H9 (cell line): ENCODE measurements around the gene TAT. TPM values are rescaled to one million over a fixed set of nuclear protein-coding genes. Genes with fewer than 3 reads are reported as not detected.

Experiments used
- DNase-seq: peaks from one replicate; pipeline ENCODE4 v3.0.0-alpha.2; 2017
- H2AFZ ChIP-seq: one replicate; pipeline ENCODE4 v1.6.1; 2013; ENCODE audit warnings: mild to moderate bottlenecking, low read length, control low read depth, moderate library complexity
- H2AK5ac ChIP-seq: 2 replicates; pipeline ENCODE4 v1.6.1; 2013; ENCODE audit warnings: low read length, control low read depth, mixed read lengths; ENCODE audit not compliant: insufficient read length
- H2BK120ac ChIP-seq: one replicate; pipeline ENCODE4 v1.6.1; 2013; ENCODE audit warnings: low read depth, mild to moderate bottlenecking, low read length, control low read depth, inconsistent platforms; ENCODE audit not compliant: poor library complexity, severe bottlenecking
- H2BK12ac ChIP-seq: 2 replicates; pipeline ENCODE4 v1.6.1; 2013; ENCODE audit warnings: low read length, control low read depth, mixed read lengths, low read depth; ENCODE audit not compliant: insufficient read length
- H2BK15ac ChIP-seq: 2 replicates; pipeline ENCODE4 v1.6.1; 2013; ENCODE audit warnings: low read depth, low read length, control low read depth
- H2BK20ac ChIP-seq: one replicate; pipeline ENCODE4 v1.6.1; 2013; ENCODE audit warnings: low read depth, mild to moderate bottlenecking, low read length, control low read depth, inconsistent platforms; ENCODE audit not compliant: poor library complexity, severe bottlenecking
- H2BK5ac ChIP-seq: 2 replicates; pipeline ENCODE4 v1.6.1; 2013; ENCODE audit warnings: low read length, control low read depth, mixed read lengths; ENCODE audit not compliant: insufficient read length
- H3K14ac ChIP-seq: 2 replicates; pipeline ENCODE4 v1.6.1; 2013; ENCODE audit warnings: low read length, control low read depth; ENCODE audit not compliant: insufficient read depth
- H3K18ac ChIP-seq: 2 replicates; pipeline ENCODE4 v1.6.1; 2013; ENCODE audit warnings: low read depth, mild to moderate bottlenecking, mixed read lengths, low read length, control low read depth; ENCODE audit not compliant: insufficient read length
- H3K23ac ChIP-seq: 2 replicates; pipeline ENCODE4 v1.6.1; 2013; ENCODE audit warnings: low read length, control low read depth, mixed read lengths, low read depth; ENCODE audit not compliant: insufficient read length
- H3K23me2 ChIP-seq: 2 replicates; pipeline ENCODE4 v1.6.1; 2013; ENCODE audit warnings: low read depth, mild to moderate bottlenecking, mixed read lengths, low read length, control low read depth; ENCODE audit not compliant: insufficient read length, poor library complexity, severe bottlenecking
- H3K27ac ChIP-seq: 2 replicates; pipeline ENCODE4 v1.5.1; 2013; ENCODE audit warnings: low read length, control low read depth, mixed read lengths, low read depth; ENCODE audit not compliant: insufficient read length
- H3K27me3 ChIP-seq: 2 replicates; pipeline ENCODE4 v1.6.1; 2013; ENCODE audit warnings: low read length, control low read depth, inconsistent platforms; ENCODE audit not compliant: insufficient read depth
- H3K4ac ChIP-seq: 2 replicates; pipeline ENCODE4 v1.6.1; 2013; ENCODE audit warnings: low read depth, mild to moderate bottlenecking, control low read depth, inconsistent platforms, low read length, moderate library complexity
- H3K4me1 ChIP-seq: 2 replicates; pipeline ENCODE4 v1.6.1; 2013; ENCODE audit warnings: low read length, control low read depth, inconsistent platforms; ENCODE audit not compliant: insufficient read depth
- H3K4me2 ChIP-seq: 2 replicates; pipeline ENCODE4 v1.6.1; 2013; ENCODE audit warnings: low read length, control low read depth, mixed read lengths; ENCODE audit not compliant: insufficient read length, insufficient read depth
- H3K56ac ChIP-seq: 2 replicates; pipeline ENCODE4 v1.6.1; 2013; ENCODE audit warnings: low read depth, mild to moderate bottlenecking, mixed read lengths, low read length, control low read depth; ENCODE audit not compliant: insufficient read length
- H3K79me1 ChIP-seq: 2 replicates; pipeline ENCODE4 v1.6.1; 2013; ENCODE audit warnings: low read depth, mild to moderate bottlenecking, moderate library complexity, low read length, control low read depth, inconsistent platforms; ENCODE audit not compliant: insufficient read depth, poor library complexity, severe bottlenecking
- H3K79me2 ChIP-seq: 2 replicates; pipeline ENCODE4 v1.6.1; 2013; ENCODE audit warnings: low read length, control low read depth, inconsistent platforms; ENCODE audit not compliant: insufficient read depth
- H3K9ac ChIP-seq: 2 replicates; pipeline ENCODE4 v1.6.1; 2013; ENCODE audit warnings: low read length, control low read depth, mixed read lengths; ENCODE audit not compliant: insufficient read length; ENCODE audit errors: extremely low read depth
- H3K9me3 ChIP-seq: one replicate; pipeline ENCODE4 v1.6.1; 2013; ENCODE audit warnings: low read depth, low read length, inconsistent platforms; ENCODE audit not compliant: control insufficient read depth
- H3T11ph ChIP-seq: one replicate; pipeline ENCODE4 v1.6.1; 2013; ENCODE audit warnings: mild to moderate bottlenecking, low read length, control low read depth, inconsistent platforms
- H4K20me1 ChIP-seq: one replicate; pipeline ENCODE4 v1.6.1; 2013; ENCODE audit not compliant: control insufficient read depth, insufficient read length, insufficient read depth
- H4K5ac ChIP-seq: 2 replicates; pipeline ENCODE4 v1.6.1; 2013; ENCODE audit warnings: low read depth, mild to moderate bottlenecking, mixed read lengths, low read length, control low read depth; ENCODE audit not compliant: insufficient read length
- H4K8ac ChIP-seq: replicated peaks from 2 replicates; pipeline ENCODE4 v1.6.1; 2013; ENCODE audit warnings: low read length, control low read depth, mixed read lengths, low read depth; ENCODE audit not compliant: insufficient read length
- H4K91ac ChIP-seq: 2 replicates; pipeline ENCODE4 v1.6.1; 2013; ENCODE audit warnings: low read depth, mild to moderate bottlenecking, moderate library complexity, mixed read lengths, low read length, control low read depth; ENCODE audit not compliant: insufficient read length
- H3K27ac Mint-ChIP-seq, 3 experiments: 2 replicates in 2 of 3; 3 replicates in 1 of 3; pipeline ENCODE4 v1.8.0; 2020 to 2021; ENCODE audit warnings: mixed read lengths in 3 of 3, mild to moderate bottlenecking in 1 of 3, moderate library complexity in 1 of 3
- H3K27me3 Mint-ChIP-seq: 2 replicates; pipeline ENCODE4 v1.8.0; 2021; ENCODE audit warnings: low read depth, mild to moderate bottlenecking, moderate library complexity, mixed read lengths
- H3K36me3 Mint-ChIP-seq, 3 experiments: 2 replicates in 2 of 3; 3 replicates in 1 of 3; pipeline ENCODE4 v1.8.0; 2020 to 2021; ENCODE audit warnings: low read depth in 3 of 3, mixed read lengths in 3 of 3; ENCODE audit not compliant: insufficient read depth in 1 of 3
- H3K4me1 Mint-ChIP-seq, 2 experiments: 2 replicates each; pipeline ENCODE4 v1.8.0; 2020; ENCODE audit warnings: mixed read lengths in 2 of 2
- H3K4me3 Mint-ChIP-seq, 2 experiments: 2 replicates in 1 of 2; 3 replicates in 1 of 2; pipeline ENCODE4 v1.8.0; 2020 to 2021; ENCODE audit warnings: mild to moderate bottlenecking in 2 of 2, mixed read lengths in 2 of 2, moderate library complexity in 1 of 2
- H3K9me3 Mint-ChIP-seq, 2 experiments: 2 replicates in 1 of 2; 3 replicates in 1 of 2; pipeline ENCODE4 v1.8.0; 2020; ENCODE audit warnings: mild to moderate bottlenecking in 2 of 2, mixed read lengths in 2 of 2, moderate library complexity in 1 of 2
- CTCF ChIP-seq: fragments of 200-600 bp; sonication (generic); conservative IDR thresholded peaks from 3 replicates; pipeline ENCODE4 v1.8.0; 2021; ENCODE audit warnings: antibody characterized with exemption, mild to moderate bottlenecking
- WGBS: extraction: QIAGEN DNeasy Blood & Tissue Kit; methylation state at CpG from one replicate; pipeline ENCODE4 v1.1.7; 2013; ENCODE audit warnings: missing lambda C conversion rate, low lambda C conversion rate, mixed read lengths; ENCODE audit not compliant: insufficient read length; ENCODE audit errors: extremely low coverage; 5-methylcytosine and 5-hydroxymethylcytosine counted together
- total RNA-seq: library from RNA; stranded (reverse); gene quantifications from 2 replicates; pipeline ENCODE4 v1.2.1, GENCODE V29; 2021

Gene TAT
- total RNA-seq, 1 experiment from 2014 or later, result not detected

GRCh38 chr16:71568551-71568950 is 8.3 kb downstream of the TAT start:
- Mint-ChIP-seq H3K4me1 (peaks cover 14 to 16% of the 10 kb centered on the region in 2 experiments), H3K36me3 (no peaks in the 10 kb centered on the region), H3K27ac (no peak overlapping the region), H3K9me3 (no peaks in the 10 kb centered on the region), H3K4me3 (no peak overlapping the region), H3K27me3 (peaks cover 1% of the 10 kb centered on the region)
- no peak for DNase-seq
- no peaks in the 10 kb centered on the region for H3K27me3 ChIP-seq
- no peak overlapping the region for H2BK15ac ChIP-seq
- H3K9me3 ChIP-seq, result no peaks in the 10 kb centered on the region
- no peak overlapping the region for H2AK5ac ChIP-seq
- H3K23me2 ChIP-seq, result peaks cover 5% of the 10 kb centered on the region
- H3K4ac ChIP-seq, result no peak overlapping the region
- H2BK12ac ChIP-seq, result no peak overlapping the region
- no peak overlapping the region for H3K56ac ChIP-seq
- no peak overlapping the region for H2AFZ ChIP-seq
- H2BK20ac ChIP-seq, result no peak overlapping the region
- no peak for TF ChIP-seq CTCF
- WGBS, result no CpG with 5 or more reads among the region's 4 CpGs
- no peak overlapping the region for H3K9ac ChIP-seq
- no peak overlapping the region for H3K14ac ChIP-seq
- H2BK5ac ChIP-seq, result no peak overlapping the region
- no peaks in the 10 kb centered on the region for H3K4me1 ChIP-seq
- no peak overlapping the region for H2BK120ac ChIP-seq
- no peak overlapping the region for H4K8ac ChIP-seq
- no peak overlapping the region for H4K91ac ChIP-seq
- H3K4me2 ChIP-seq, result no peak overlapping the region
- no peak overlapping the region for H3T11ph ChIP-seq
- H3K79me2 ChIP-seq, result no peaks in the 10 kb centered on the region
- H3K23ac ChIP-seq, result no peak overlapping the region
- H3K79me1 ChIP-seq, result no peaks in the 10 kb centered on the region
- no peaks in the 10 kb centered on the region for H4K20me1 ChIP-seq
- no peak overlapping the region for H3K27ac ChIP-seq
- H4K5ac ChIP-seq, result no peak overlapping the region
- no peak overlapping the region for H3K18ac ChIP-seq
